ENCODE measurements around the gene PGGHG.

DNA sequence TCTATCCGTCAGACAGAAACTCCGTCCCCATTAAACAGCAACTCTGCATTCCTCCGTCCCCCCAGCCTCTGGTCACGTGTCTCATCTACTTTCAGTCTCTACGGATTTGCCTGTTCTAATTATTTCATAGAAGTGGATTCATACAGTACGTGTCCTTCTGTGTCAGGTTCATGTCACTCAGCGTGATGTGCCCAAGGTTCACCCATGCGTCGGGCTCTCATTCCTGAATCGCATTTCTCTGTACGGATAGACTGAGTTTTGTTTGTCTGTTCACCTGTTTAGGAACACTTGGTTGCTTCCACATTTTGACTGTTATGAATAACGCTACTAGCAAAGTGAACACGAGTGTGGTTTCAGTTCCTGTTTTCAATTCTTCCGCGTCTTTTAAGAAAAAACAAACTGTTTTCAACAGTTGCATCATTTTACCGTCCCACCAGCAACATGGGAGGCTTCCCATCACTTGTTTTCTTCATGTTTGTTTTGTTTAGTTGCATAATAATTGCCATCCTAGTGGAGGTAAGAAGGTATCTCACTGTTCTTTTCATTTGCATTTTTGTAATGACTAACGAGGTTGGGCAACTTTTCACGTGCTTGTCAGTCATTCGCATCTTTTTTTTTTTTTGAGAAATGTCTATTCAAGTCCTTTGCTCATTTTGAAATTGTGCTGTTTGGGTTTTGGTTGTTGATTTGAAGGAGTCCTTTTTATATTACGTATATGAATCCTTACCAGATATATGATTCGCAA lies 19.6 kb upstream of the PGGHG start:
- TF ChIP-seq, protein P1, sequence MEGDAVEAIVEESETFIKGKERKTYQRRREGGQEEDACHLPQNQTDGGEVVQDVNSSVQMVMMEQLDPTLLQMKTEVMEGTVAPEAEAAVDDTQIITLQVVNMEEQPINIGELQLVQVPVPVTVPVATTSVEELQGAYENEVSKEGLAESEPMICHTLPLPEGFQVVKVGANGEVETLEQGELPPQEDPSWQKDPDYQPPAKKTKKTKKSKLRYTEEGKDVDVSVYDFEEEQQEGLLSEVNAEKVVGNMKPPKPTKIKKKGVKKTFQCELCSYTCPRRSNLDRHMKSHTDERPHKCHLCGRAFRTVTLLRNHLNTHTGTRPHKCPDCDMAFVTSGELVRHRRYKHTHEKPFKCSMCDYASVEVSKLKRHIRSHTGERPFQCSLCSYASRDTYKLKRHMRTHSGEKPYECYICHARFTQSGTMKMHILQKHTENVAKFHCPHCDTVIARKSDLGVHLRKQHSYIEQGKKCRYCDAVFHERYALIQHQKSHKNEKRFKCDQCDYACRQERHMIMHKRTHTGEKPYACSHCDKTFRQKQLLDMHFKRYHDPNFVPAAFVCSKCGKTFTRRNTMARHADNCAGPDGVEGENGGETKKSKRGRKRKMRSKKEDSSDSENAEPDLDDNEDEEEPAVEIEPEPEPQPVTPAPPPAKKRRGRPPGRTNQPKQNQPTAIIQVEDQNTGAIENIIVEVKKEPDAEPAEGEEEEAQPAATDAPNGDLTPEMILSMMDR (IDR thresholded peaks at IDR 0.05), result no peak
- TF ChIP-seq POLR2A (IDR thresholded peaks at IDR 0.05; ENCODE audit: low read depth), result no peak

Data from esophagus muscularis mucosa (tissue), 3 donors.